Erythroblast (primary cell): ENCODE results near the gene SNRPN.
"Not testable (repeated sequence)": the region's sequence is repeated elsewhere in the genome, so short reads cannot be mapped to it uniquely, and the experiment has no call there.

Source experiments
- DNase-seq, 2 experiments: peaks; one replicate each; lab custom pipeline; 2025; lab: John Stamatoyannopoulos, UW
- GATA1 ChIP-seq: IDR thresholded peaks from 2 replicates; pipeline ENCODE4 v1.6.1; 2011; ENCODE audit warnings: low read depth, mild to moderate bottlenecking, control low read depth, low read length, moderate library complexity
- POLR2A ChIP-seq: IDR thresholded peaks from 2 replicates; pipeline ENCODE4 v1.6.1; 2011; ENCODE audit warnings: mild to moderate bottlenecking, low read length

The SNRPN gene

GRCh38 chr15:24954783-24955530, at the start of gene SNRPN, which contains the start of gene SNURF:
Gene SNRPN (plus strand): TSS chr15:24954987. CDS start chr15:24974454, 19,467 bp downstream.
Gene SNURF (plus strand): TSS chr15:24954987. CDS start chr15:24955049, 62 bp downstream.
- peak; percentile 48 to 63 for DNase-seq
- TF ChIP-seq GATA1, result no peak
- TF ChIP-seq POLR2A, result peak; percentile 65

GRCh38 chr15:24916305-24917009, 38.3 kb upstream of the SNRPN start:
- TF ChIP-seq GATA1 (no peak), POLR2A (no peak)
- no peak for DNase-seq

GRCh38 chr15:24917431-24917830, 37.4 kb upstream of the SNRPN start:
- TF ChIP-seq POLR2A, result no peak
- no peak for TF ChIP-seq GATA1
- no peak for DNase-seq

GRCh38 chr15:24919446-24919845, 35.3 kb upstream of the SNRPN start:
- TF ChIP-seq GATA1 (no peak), POLR2A (no peak)
- no peak for DNase-seq

GRCh38 chr15:24922781-24923180, 32.0 kb upstream of the SNRPN start:
- not testable (repeated sequence) for DNase-seq

- no peak for DNase-seq
- no peak for TF ChIP-seq GATA1
- no peak for TF ChIP-seq POLR2A
These were observed 30.6 kb upstream of the SNRPN start for GRCh38 chr15:24924153-24924552.

GRCh38 chr15:24924621-24925020, 30.2 kb upstream of the SNRPN start:
- no peak for DNase-seq
- TF ChIP-seq GATA1 (no peak), POLR2A (no peak)

- not testable (repeated sequence) for DNase-seq
These were observed 22.7 kb upstream of the SNRPN start for GRCh38 chr15:24931874-24932732.

- no peak for DNase-seq
- TF ChIP-seq GATA1 (no peak), POLR2A (no peak)
These were observed 21.1 kb upstream of the SNRPN start for GRCh38 chr15:24933716-24934115.

GRCh38 chr15:24938224-24938623, 16.6 kb upstream of the SNRPN start:
- not testable (repeated sequence) for DNase-seq

- no peak for DNase-seq
- no peak for TF ChIP-seq POLR2A
- TF ChIP-seq GATA1, result no peak
These were observed 14.6 kb upstream of the SNRPN start for GRCh38 chr15:24940236-24940635.

- no peak for DNase-seq
- TF ChIP-seq POLR2A, result no peak
- no peak for TF ChIP-seq GATA1
These were observed 11.4 kb upstream of the SNRPN start for GRCh38 chr15:24943361-24943760.

GRCh38 chr15:24944954-24945353, 9.8 kb upstream of the SNRPN start:
- DNase-seq, result no peak
- no peak for TF ChIP-seq GATA1
- no peak for TF ChIP-seq POLR2A

GRCh38 chr15:24945711-24946110, 9.1 kb upstream of the SNRPN start:
- no peak for DNase-seq
- TF ChIP-seq GATA1 (no peak), POLR2A (no peak)
